HepG2 (cell line): ENCODE results near the gene POMT2. TPM values are rescaled to one million over a fixed set of nuclear protein-coding genes. Genes with fewer than 3 reads are reported as not detected.

Experiments
- ATAC-seq: fragments of 200-7000 bp; cut with Tn5 transposase; 3 replicates; pipeline ENCODE4 v1.9.1; 2020; ENCODE audit warnings: mild to moderate bottlenecking, moderate library complexity
- BruUV-seq: library from RNA; stranded (reverse); fragments of 400-500 nt; replicated peaks from 2 replicates; lab custom pipeline; 2021; lab: Mats Ljungman, UMichigan
- CTCF ChIA-PET: fragments of 300-600 bp; formaldehyde crosslinking; extraction: SDS; loops from one replicate; lab custom pipeline; 2021; ENCODE audit warnings: low total read pairs, inconsistent platforms, low intra/inter-chr PET ratio; lab: Yijun Ruan, JAX
- POLR2A ChIA-PET: fragments of 350-600 bp; sonication (Branson Sonifier 250); formaldehyde crosslinking; loops from one replicate; lab custom pipeline; 2020; ENCODE audit warnings: antibody characterized with exemption, inconsistent platforms; lab: Yijun Ruan, JAX
- DNase-seq: peaks from one replicate; pipeline ENCODE4 v3.0.0-alpha.2; 2015; ENCODE audit warnings: low spot score
- FAIRE-seq: peaks from 3 replicates; lab custom pipeline; 2011; peaks lifted over from hg19 to GRCh38; lab: Jason Lieb, UNC
- H2AFZ ChIP-seq: one replicate; pipeline ENCODE4 v1.6.1; 2011; ENCODE audit warnings: low read length, inconsistent platforms
- H3K27ac ChIP-seq: fragments of 300-600 bp; 3 replicates; pipeline ENCODE4 v1.8.0; 2011; ENCODE audit warnings: mixed run types, mild to moderate bottlenecking, mixed read lengths, low read length, inconsistent platforms; ENCODE audit not compliant: insufficient read depth; ENCODE audit errors: extremely low read length
- H3K27me3 ChIP-seq, 2 experiments: fragments of 200-600 bp in 1 of 2; 2 replicates in 1 of 2; 3 replicates in 1 of 2; pipeline versions ENCODE4 v1.6.0 to v1.8.0; 2011; ENCODE audit warnings: low read length in 2 of 2, mild to moderate bottlenecking in 2 of 2, moderate library complexity in 2 of 2, inconsistent platforms in 1 of 2; ENCODE audit not compliant: insufficient read depth in 2 of 2, control insufficient read depth in 1 of 2
- H3K36me3 ChIP-seq, 2 experiments: fragments of 200-600 bp in 1 of 2; replicated peaks in 1 of 2; 2 replicates in 1 of 2; 3 replicates in 1 of 2; pipeline versions ENCODE4 v1.5.1 to v1.8.0; 2011; ENCODE audit warnings: low read length in 2 of 2, inconsistent platforms in 1 of 2; ENCODE audit not compliant: insufficient read depth in 2 of 2, control insufficient read depth in 1 of 2
- H3K4me1 ChIP-seq: 2 replicates; pipeline ENCODE4 v1.5.1; 2012; ENCODE audit warnings: low read length, inconsistent platforms; ENCODE audit not compliant: insufficient read depth
- H3K4me2 ChIP-seq: 2 replicates; pipeline ENCODE4 v1.6.0; 2011; ENCODE audit warnings: low read depth, low read length, inconsistent platforms
- H3K4me3 ChIP-seq, 3 experiments: fragments of 200-600 bp in 1 of 3; sonication (generic), shearing (Covaris generic) in 1 of 3; replicated peaks in 1 of 3; 2 replicates each; pipeline ENCODE4 v1.5.1; 2011 to 2016; ENCODE audit warnings: low read length in 3 of 3, inconsistent platforms in 2 of 3, low read depth in 2 of 3, mild to moderate bottlenecking in 2 of 3, control low read depth in 1 of 3, mixed read lengths in 1 of 3; ENCODE audit not compliant: insufficient read depth in 1 of 3
- H3K79me2 ChIP-seq: one replicate; pipeline ENCODE4 v1.6.1; 2011; ENCODE audit warnings: low read length, inconsistent platforms; ENCODE audit not compliant: insufficient read depth
- H3K9ac ChIP-seq: 2 replicates; pipeline ENCODE4 v1.6.0; 2011; ENCODE audit warnings: mild to moderate bottlenecking, low read depth, low read length, inconsistent platforms; ENCODE audit not compliant: insufficient read depth
- H3K9me3 ChIP-seq: 2 replicates; pipeline ENCODE4 v1.5.1; 2012; ENCODE audit warnings: mild to moderate bottlenecking, low read length
- H4K20me1 ChIP-seq: 2 replicates; pipeline ENCODE4 v1.6.0; 2011; ENCODE audit warnings: inconsistent platforms, mild to moderate bottlenecking, low read length, moderate library complexity; ENCODE audit not compliant: insufficient read depth
- ARNT ChIP-seq: fragments of 450-650 bp; IDR thresholded peaks from 2 replicates; pipeline ENCODE4 v1.6.1; 2017
- NBN ChIP-seq: fragments of 450-650 bp; conservative IDR thresholded peaks from 2 replicates; pipeline ENCODE4 v1.6.1; 2017
- NFE2L2 ChIP-seq: fragments of 150-350 bp; IDR thresholded peaks from 2 replicates; pipeline ENCODE4 v1.6.1; 2014; ENCODE audit warnings: low read length
- SPEN ChIP-seq: sonication (generic); formaldehyde crosslinking; IDR thresholded peaks from 2 replicates; pipeline ENCODE4 v1.5.1; 2020; ENCODE audit warnings: low read depth, mild to moderate bottlenecking, missing genetic modification reagents
- TRAFD1 ChIP-seq: sonication (generic); formaldehyde crosslinking; IDR thresholded peaks from 2 replicates; pipeline ENCODE4 v1.5.1; 2020; ENCODE audit warnings: missing genetic modification reagents, mild to moderate bottlenecking, borderline replicate concordance
- ZNF318 ChIP-seq: sonication (generic); formaldehyde crosslinking; IDR thresholded peaks from 2 replicates; pipeline ENCODE4 v1.4.0; 2020; ENCODE audit warnings: mild to moderate bottlenecking, missing genetic modification reagents
- ZNF747 ChIP-seq: sonication (generic); formaldehyde crosslinking; IDR thresholded peaks from 2 replicates; pipeline ENCODE4 v1.8.1; 2023; ENCODE audit warnings: missing genetic modification reagents, mild to moderate bottlenecking, borderline replicate concordance
- WGBS: methylation state at CpG from one replicate; pipeline ENCODE4 v1.1.6; 2017; ENCODE audit warnings: low lambda C conversion rate; 5-methylcytosine and 5-hydroxymethylcytosine counted together
- in situ Hi-C: cut with HindIII; loops from 2 replicates; pipeline ENCODE4 v1.10.0; 2017; ENCODE audit warnings: low pct_unique_long_range_greater_than_20kb; ENCODE audit not compliant: extremely low pct_ligation_motif_present
- intact Hi-C: fragments of 100-400 bp; cut with micrococcal nuclease; formaldehyde crosslinking; loops from one replicate; pipeline ENCODE4 v1.10.0; 2022; ENCODE audit not compliant: unreplicated experiment
- polyA plus RNA-seq, 8 experiments: library from polyadenylated mRNA; depleted of rRNA in 3 of 8; stranded (reverse) in 7 of 8; unstranded in 1 of 8; fragments of >200 nt; fragmentation: Illumina TruSeq in 4 of 8; extraction: Trizol in 4 of 8; gene quantifications; 2 replicates each; pipeline versions ENCODE4 v1.2.1 to v1.2.3, GENCODE V29; 2011 to 2016; ENCODE audit warnings: low read depth in 4 of 8, missing spikeins in 1 of 8, mixed read lengths in 1 of 8; ENCODE audit not compliant: insufficient read depth in 1 of 8
- total RNA-seq, 5 experiments: library from RNA; depleted of rRNA; stranded (reverse); fragments of >200 nt; fragmentation: Illumina TruSeq; extraction: Trizol; gene quantifications; 2 replicates each; pipeline ENCODE4 v1.2.3, GENCODE V29; 2016; ENCODE audit warnings: low read depth in 1 of 5
- TF ChIP-seq, protein P1 (sequence below): sonication (generic); formaldehyde crosslinking; IDR thresholded peaks from 2 replicates; pipeline ENCODE4 v1.4.0; 2020; ENCODE audit warnings: missing genetic modification reagents

POMT2 gene
- total and polyA plus RNA-seq, 2 of the 13 experiments (the other 11 are each of a cell fraction or from before 2014, with no cell fraction given) = 15.3 to 15.9 TPM

DNA sequence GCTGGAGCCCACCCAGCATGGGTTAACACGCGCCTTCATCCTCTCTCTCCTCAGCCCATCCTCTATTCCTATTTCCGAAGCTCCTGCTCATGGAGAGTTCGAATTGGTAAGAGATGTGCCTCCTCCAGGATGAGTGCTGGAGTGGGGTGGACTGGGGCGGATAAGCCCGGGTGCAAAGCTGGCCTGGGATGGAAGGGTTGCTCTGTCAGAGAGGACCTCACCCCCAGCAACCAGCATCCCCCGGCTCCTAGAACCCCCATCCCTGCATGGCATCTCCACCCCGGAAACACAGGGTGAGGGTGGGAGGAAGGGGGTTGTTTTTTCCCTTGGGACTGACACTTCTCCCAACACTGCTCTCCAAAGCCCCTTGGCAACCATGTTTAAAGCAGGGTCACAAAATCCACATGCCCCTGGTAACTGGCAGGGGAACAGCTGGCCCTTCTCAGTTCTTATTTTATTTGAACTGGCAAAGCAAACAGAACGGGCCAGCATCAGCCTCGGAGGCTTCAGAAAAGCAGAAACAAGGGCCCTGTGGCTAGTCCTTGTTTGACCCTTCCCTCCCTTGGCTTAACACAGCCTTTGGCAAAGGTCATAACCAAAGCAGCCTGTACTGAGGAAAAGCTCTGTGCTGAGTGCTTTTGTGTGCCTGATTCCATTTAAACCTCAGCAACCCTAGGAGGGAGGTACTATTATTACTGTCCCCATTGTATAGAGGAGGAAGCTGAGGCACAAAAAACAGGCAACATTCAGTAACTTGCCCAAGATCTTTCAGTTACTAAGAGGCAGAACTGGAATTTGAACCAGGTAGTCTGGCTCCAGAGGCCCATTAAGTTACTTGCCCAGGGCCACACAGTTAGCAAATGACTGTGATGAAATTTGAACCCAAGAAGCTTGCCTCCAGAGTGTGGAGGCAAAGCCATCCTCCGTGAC is 4.4 kb upstream of the POMT2 start (continued):
- TF ChIP-seq, protein P1, sequence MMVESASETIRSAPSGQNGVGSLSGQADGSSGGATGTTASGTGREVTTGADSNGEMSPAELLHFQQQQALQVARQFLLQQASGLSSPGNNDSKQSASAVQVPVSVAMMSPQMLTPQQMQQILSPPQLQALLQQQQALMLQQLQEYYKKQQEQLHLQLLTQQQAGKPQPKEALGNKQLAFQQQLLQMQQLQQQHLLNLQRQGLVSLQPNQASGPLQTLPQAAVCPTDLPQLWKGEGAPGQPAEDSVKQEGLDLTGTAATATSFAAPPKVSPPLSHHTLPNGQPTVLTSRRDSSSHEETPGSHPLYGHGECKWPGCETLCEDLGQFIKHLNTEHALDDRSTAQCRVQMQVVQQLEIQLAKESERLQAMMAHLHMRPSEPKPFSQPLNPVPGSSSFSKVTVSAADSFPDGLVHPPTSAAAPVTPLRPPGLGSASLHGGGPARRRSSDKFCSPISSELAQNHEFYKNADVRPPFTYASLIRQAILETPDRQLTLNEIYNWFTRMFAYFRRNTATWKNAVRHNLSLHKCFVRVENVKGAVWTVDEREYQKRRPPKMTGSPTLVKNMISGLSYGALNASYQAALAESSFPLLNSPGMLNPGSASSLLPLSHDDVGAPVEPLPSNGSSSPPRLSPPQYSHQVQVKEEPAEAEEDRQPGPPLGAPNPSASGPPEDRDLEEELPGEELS (CRISPR knock-in tag) = 0 out of 2 replicates have a peak, but pooled peaks have one; percentile 18
- no peak for TF ChIP-seq NBN
- TF ChIP-seq, all 625 proteins: peak for 11

DNA sequence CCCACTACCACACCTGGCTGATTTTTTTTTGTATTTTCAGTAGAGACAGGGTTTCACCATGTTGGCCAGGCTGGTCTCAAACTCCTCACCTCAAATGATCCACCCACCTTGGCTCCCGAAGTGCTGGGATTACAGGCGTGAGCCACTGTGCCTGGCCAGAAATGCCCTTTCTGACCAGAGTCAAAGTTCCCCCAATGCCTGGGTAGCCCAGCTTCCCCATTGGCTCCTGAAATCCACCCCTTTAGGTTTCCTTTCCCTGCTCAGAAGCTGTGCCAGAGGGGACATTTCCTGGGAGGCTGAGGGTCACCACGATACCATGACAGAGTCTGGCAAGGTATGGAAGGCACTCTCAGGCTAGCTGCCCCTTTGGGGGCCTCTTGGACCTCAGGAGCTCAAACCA is 3.6 kb upstream of the POMT2 start:
- in situ Hi-C loops (no loop called here), intact Hi-C loops (loop anchor here (2.0 to 5.0 kb wide), 3 partner anchors 53 to 133 kb away; partner anchors contain the start of genes AHSA1, SAMD15, TMED8 and VIPAS39)
- DNase-seq = no peak
- ChIA-PET POLR2A (interaction anchor here (0.9 to 2.2 kb wide), 3 partner anchors 9 to 53 kb away, joined by 3 to 7 read pairs (median 5); partner anchors contain the start of genes SAMD15 and TMED8), CTCF (interaction anchor here (0.7 kb wide), 1 partner anchor 14 kb away, joined by 3 read pairs; no protein-coding TSS in a partner anchor)
- BruUV-seq = no TSS peak
- H3K9ac ChIP-seq = no peak overlapping the region
- no peaks in the 10 kb centered on the region for H3K27me3 ChIP-seq
- peaks cover 14% of the 10 kb centered on the region for H3K79me2 ChIP-seq
- H4K20me1 ChIP-seq = no peaks in the 10 kb centered on the region
- H3K4me1 ChIP-seq = peaks cover 48% of the 10 kb centered on the region
- no peaks in the 10 kb centered on the region for H3K9me3 ChIP-seq
- WGBS = 76% methylated on average over 3 of the region's 3 CpGs
- no peak overlapping the region for H3K27ac ChIP-seq
- no peak for FAIRE-seq
- no peak overlapping the region for H3K4me2 ChIP-seq
- no peak overlapping the region for H3K4me3 ChIP-seq
- no peaks in the 10 kb centered on the region for H3K36me3 ChIP-seq
- H2AFZ ChIP-seq = no peak overlapping the region
- no peak for ATAC-seq
- TF ChIP-seq TRAFD1 (CRISPR knock-in tag) (no peak), ARNT (no peak), NFE2L2 (no peak), ZNF318 (CRISPR knock-in tag) (no peak), ZNF747 (CRISPR knock-in tag) (no peak), SPEN (CRISPR knock-in tag) (no peak)
